NOMO-1 treated with DMSO at 0.1 percent for 48 hours (cell line): ENCODE results near the gene NT5C1B.
"Not testable (repeated sequence)": the region's sequence is repeated elsewhere in the genome, so short reads cannot be mapped to it uniquely, and the experiment has no call there.

Experiments used
- DNase-seq: peaks from one replicate; lab custom pipeline; 2025; ENCODE audit not compliant: unreplicated experiment; lab: John Stamatoyannopoulos, UW

The NT5C1B gene

GRCh38 chr2:18589354-18589753, at the start of gene NT5C1B:
TSS of gene NT5C1B (minus strand) at chr2:18589569. CDS start at chr2:18589468, 101 bp downstream.
- DNase-seq, result no peak

- DNase-seq, result no peak
Observed at GRCh38 chr2:18637196-18637595, 47.8 kb upstream of the NT5C1B start.

GRCh38 chr2:18632699-18633098, 43.3 kb upstream of the NT5C1B start:
- not testable (repeated sequence) for DNase-seq

- no peak for DNase-seq
Observed at GRCh38 chr2:18630941-18631340, 41.6 kb upstream of the NT5C1B start.

GRCh38 chr2:18630541-18630940, 41.2 kb upstream of the NT5C1B start:
- no peak for DNase-seq

- DNase-seq, result no peak
Observed at GRCh38 chr2:18630101-18630500, 40.7 kb upstream of the NT5C1B start.

- DNase-seq, result no peak
Observed at GRCh38 chr2:18626958-18627650, 37.7 kb upstream of the NT5C1B start.

- no peak for DNase-seq
Observed at GRCh38 chr2:18626256-18626668, 36.9 kb upstream of the NT5C1B start.

- no peak for DNase-seq
Observed at GRCh38 chr2:18625563-18625962, 36.2 kb upstream of the NT5C1B start.

- no peak for DNase-seq
Observed at GRCh38 chr2:18623782-18624181, 34.4 kb upstream of the NT5C1B start.

GRCh38 chr2:18620867-18621632, 31.7 kb upstream of the NT5C1B start:
- DNase-seq, result no peak

GRCh38 chr2:18619091-18619490, 29.7 kb upstream of the NT5C1B start:
- no peak for DNase-seq

- no peak for DNase-seq
Observed at GRCh38 chr2:18614041-18614440, 24.7 kb upstream of the NT5C1B start.

GRCh38 chr2:18612133-18612532, 22.8 kb upstream of the NT5C1B start:
- no peak for DNase-seq

GRCh38 chr2:18611604-18612003, 22.2 kb upstream of the NT5C1B start:
- no peak for DNase-seq

- no peak for DNase-seq
Observed at GRCh38 chr2:18611184-18611583, 21.8 kb upstream of the NT5C1B start.

GRCh38 chr2:18610651-18611050, 21.3 kb upstream of the NT5C1B start:
- no peak for DNase-seq

GRCh38 chr2:18610090-18610489, 20.7 kb upstream of the NT5C1B start:
- DNase-seq, result no peak

- no peak for DNase-seq
Observed at GRCh38 chr2:18605115-18605514, 15.7 kb upstream of the NT5C1B start.

GRCh38 chr2:18604531-18604885, 15.1 kb upstream of the NT5C1B start:
- no peak for DNase-seq

- DNase-seq, result no peak
Observed at GRCh38 chr2:18603854-18604530, 14.6 kb upstream of the NT5C1B start.

GRCh38 chr2:18602298-18602697, 12.9 kb upstream of the NT5C1B start:
- DNase-seq, result no peak
